Activated CD8-positive, alpha-beta T cell treated with anti-CD3 and anti-CD28 coated beads for 36 hours (primary cell): ENCODE data around the gene COL20A1. TPM values are rescaled to one million over a fixed set of nuclear protein-coding genes. Genes with fewer than 3 reads are reported as not detected.

Experiments
- ATAC-seq: fragments of 200-7000 bp; cut with Tn5 transposase; one replicate; pipeline ENCODE4 v1.10.0; 2021; ENCODE audit warnings: mild to moderate bottlenecking, moderate library complexity
- CTCF ChIA-PET: fragments of 350-600 bp; sonication (Branson Sonifier 250); formaldehyde crosslinking; loops from one replicate; lab custom pipeline; 2021; ENCODE audit warnings: antibody characterized with exemption; lab: Charles Lee
- POLR2A ChIA-PET: fragments of 350-600 bp; sonication (Branson Sonifier 250); formaldehyde crosslinking; loops from one replicate; lab custom pipeline; 2021; ENCODE audit warnings: antibody characterized with exemption; lab: Charles Lee
- DNase-seq: peaks from one replicate; pipeline ENCODE4 v3.0.0-alpha.2; 2020
- H3K27ac Mint-ChIP-seq: one replicate; pipeline ENCODE4 v1.8.0; 2021; ENCODE audit warnings: mild to moderate bottlenecking, mixed read lengths
- H3K27me3 Mint-ChIP-seq: one replicate; pipeline ENCODE4 v1.8.0; 2021; ENCODE audit warnings: mixed read lengths
- H3K36me3 Mint-ChIP-seq: one replicate; pipeline ENCODE4 v1.8.0; 2021; ENCODE audit warnings: low read depth, mixed read lengths
- H3K4me1 Mint-ChIP-seq: one replicate; pipeline ENCODE4 v1.8.0; 2021; ENCODE audit warnings: low read depth, mixed read lengths
- H3K4me3 Mint-ChIP-seq: one replicate; pipeline ENCODE4 v1.8.0; 2021; ENCODE audit warnings: mild to moderate bottlenecking, moderate library complexity, mixed read lengths
- H3K9me3 Mint-ChIP-seq: one replicate; pipeline ENCODE4 v1.8.0; 2021; ENCODE audit warnings: mixed read lengths
- intact Hi-C: fragments of 100-400 bp; cut with micrococcal nuclease; formaldehyde crosslinking; loops from one replicate; pipeline ENCODE4 v1.10.0; 2022
- total RNA-seq, 2 experiments: library from RNA; stranded (reverse); gene quantifications; one replicate each; pipeline ENCODE4 v1.2.3, GENCODE V29; 2021
- TF ChIP-seq, protein P1 (sequence below): fragments of 200-600 bp; IDR thresholded peaks from one replicate; pipeline ENCODE4 v1.8.0; 2022; ENCODE audit warnings: antibody characterized with exemption, mild to moderate bottlenecking

COL20A1 gene
- total RNA-seq, 2 experiments from 2014 or later: 0.04 TPM; not detected in 1

DNA sequence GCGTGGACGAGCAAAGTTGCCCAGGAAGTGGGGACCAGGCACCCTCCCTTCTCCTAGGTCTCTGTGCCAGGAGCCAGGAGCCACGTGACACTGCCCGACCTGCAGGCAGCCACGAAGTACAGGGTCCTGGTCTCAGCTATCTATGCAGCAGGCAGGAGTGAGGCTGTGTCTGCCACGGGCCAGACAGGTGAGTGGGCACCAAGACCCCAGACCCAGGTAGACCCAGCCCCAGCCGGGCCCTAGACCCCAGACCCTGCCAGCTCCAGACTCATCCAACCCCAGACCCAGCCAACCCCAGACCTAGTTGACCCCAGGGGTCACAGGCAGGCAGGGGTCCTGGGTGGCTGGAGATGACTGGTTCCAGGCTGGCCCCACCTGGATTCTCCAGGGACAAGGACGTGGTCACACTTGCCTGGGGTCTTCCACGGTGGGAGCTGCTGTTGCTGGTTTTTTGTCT is 21.1 kb downstream of the COL20A1 start:
- TF ChIP-seq, protein P1, sequence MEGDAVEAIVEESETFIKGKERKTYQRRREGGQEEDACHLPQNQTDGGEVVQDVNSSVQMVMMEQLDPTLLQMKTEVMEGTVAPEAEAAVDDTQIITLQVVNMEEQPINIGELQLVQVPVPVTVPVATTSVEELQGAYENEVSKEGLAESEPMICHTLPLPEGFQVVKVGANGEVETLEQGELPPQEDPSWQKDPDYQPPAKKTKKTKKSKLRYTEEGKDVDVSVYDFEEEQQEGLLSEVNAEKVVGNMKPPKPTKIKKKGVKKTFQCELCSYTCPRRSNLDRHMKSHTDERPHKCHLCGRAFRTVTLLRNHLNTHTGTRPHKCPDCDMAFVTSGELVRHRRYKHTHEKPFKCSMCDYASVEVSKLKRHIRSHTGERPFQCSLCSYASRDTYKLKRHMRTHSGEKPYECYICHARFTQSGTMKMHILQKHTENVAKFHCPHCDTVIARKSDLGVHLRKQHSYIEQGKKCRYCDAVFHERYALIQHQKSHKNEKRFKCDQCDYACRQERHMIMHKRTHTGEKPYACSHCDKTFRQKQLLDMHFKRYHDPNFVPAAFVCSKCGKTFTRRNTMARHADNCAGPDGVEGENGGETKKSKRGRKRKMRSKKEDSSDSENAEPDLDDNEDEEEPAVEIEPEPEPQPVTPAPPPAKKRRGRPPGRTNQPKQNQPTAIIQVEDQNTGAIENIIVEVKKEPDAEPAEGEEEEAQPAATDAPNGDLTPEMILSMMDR: no peak
- no peaks in the 10 kb centered on the region for H3K9me3 Mint-ChIP-seq
- no peak for ATAC-seq
- no peaks in the 10 kb centered on the region for H3K36me3 Mint-ChIP-seq
- ChIA-PET CTCF (no interaction called here), POLR2A (no interaction called here)
- H3K27ac Mint-ChIP-seq: no peak overlapping the region
- intact Hi-C loops: no loop called here
- DNase-seq: no peak
- H3K4me1 Mint-ChIP-seq: no peaks in the 10 kb centered on the region
- peaks cover 4% of the 10 kb centered on the region for H3K27me3 Mint-ChIP-seq
- no peak overlapping the region for H3K4me3 Mint-ChIP-seq

DNA sequence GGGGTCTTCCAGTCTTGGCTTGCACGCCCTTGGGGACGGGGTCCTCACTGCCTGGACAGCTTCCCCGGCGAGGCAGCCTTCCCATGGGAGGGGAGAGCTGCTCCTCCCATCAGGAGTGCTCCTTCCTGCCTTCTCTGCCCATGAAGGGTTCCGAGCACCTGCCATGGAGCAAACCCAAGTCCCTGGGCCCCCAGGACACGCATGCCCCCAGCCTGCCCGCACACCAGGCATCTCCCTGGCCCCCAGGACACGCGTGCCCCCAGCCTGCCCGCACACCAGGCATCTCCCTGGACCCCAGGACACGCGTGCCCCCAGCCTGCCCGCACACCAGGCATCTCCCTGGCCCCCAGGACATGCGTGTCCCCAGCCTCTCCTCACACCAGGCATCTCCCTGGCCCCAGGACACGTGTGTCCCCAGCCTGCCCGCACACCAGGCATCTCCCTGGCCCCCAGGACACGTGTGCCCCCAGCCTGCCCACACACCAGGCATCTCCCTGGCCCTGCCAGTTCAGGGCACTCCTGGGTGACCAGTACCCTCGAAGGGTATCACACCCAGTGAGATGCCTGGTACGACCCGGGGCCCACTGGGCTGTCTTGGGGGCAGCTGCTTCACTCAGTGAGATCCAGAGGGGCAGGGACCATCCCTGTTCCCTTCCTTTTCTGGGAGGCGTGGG is 21.7 kb downstream of the COL20A1 start:
- H3K27ac Mint-ChIP-seq: no peak overlapping the region
- no peaks in the 10 kb centered on the region for H3K4me1 Mint-ChIP-seq
- no peaks in the 10 kb centered on the region for H3K36me3 Mint-ChIP-seq
- DNase-seq (no peak), ATAC-seq (no peak)
- peaks cover 1% of the 10 kb centered on the region for H3K27me3 Mint-ChIP-seq
- CTCF ChIA-PET: no interaction called here
- TF ChIP-seq, protein P1: no peak
- no peaks in the 10 kb centered on the region for H3K9me3 Mint-ChIP-seq
- no peak overlapping the region for H3K4me3 Mint-ChIP-seq
- intact Hi-C loops: no loop called here
- POLR2A ChIA-PET: no interaction called here

DNA sequence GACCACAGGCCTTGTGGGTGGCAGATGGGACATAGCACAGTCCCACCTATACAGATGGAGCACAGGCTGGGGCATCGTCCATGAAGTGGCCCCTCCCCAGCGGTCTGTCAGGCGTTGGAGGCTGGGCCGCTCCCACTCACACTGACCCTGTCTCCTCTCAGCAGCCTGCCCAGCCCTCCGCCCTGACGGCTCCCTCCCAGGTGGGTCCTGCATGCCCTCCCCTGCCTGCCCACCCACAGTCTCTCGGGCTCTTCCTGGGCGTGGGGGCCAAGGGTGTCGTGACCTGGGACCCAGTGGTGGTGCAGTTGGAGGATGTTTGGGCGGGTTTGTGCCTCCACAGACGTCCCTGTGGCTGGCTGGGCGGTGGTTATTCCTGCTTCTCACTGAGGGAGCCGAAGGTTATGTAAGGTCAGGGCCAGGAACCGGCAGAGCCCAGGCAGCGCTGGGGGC is 22.3 kb downstream of the COL20A1 start:
- ChIA-PET CTCF (no interaction called here), POLR2A (no interaction called here)
- ATAC-seq (no peak), DNase-seq (no peak)
- H3K27ac Mint-ChIP-seq: no peak overlapping the region
- TF ChIP-seq, protein P1: no peak
- no peaks in the 10 kb centered on the region for H3K9me3 Mint-ChIP-seq
- no peaks in the 10 kb centered on the region for H3K27me3 Mint-ChIP-seq
- H3K4me3 Mint-ChIP-seq: no peak overlapping the region
- H3K4me1 Mint-ChIP-seq: no peaks in the 10 kb centered on the region
- H3K36me3 Mint-ChIP-seq: no peaks in the 10 kb centered on the region
- intact Hi-C loops: no loop called here

DNA sequence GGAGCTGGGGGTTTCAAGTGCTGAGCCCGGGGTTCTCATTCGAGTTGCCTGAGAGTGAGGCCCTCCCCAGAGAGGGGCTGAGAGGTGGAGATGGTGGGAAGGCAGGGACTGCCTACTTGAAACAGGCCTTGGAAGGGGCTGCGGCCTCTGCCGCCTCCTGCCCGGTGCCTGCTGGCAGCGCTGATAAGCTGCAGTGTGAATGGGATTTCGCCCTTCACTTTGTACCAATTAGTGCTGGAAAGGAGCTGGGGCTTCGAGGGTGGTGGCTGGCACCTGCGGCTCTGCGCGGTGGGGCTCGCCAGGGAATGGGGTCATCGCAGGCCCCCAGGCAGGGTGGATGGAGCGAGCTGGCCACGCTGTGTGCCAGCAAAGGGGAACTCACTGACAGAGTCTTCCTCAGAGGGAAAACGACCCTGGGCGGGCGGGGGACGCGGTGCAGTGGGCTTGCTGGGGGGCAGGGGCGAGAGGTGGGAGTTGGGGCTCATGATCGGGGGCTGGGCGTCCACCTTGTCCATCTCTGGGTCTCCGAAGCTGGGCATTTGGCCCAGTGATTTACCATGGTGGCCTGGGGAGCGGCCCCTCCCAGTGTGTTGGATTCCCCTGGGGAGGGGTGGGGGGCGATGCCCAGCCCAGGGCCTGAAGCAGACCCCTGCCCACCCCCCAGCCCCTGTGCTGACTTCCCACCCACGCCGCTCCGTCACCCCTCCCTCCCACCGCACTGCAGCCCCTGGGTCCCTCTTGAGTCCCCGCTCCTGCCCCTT is 22.9 kb downstream of the COL20A1 start:
- no peaks in the 10 kb centered on the region for H3K9me3 Mint-ChIP-seq
- no peak overlapping the region for H3K27ac Mint-ChIP-seq
- POLR2A ChIA-PET: no interaction called here
- H3K4me1 Mint-ChIP-seq: no peaks in the 10 kb centered on the region
- CTCF ChIA-PET: no interaction called here
- no peaks in the 10 kb centered on the region for H3K27me3 Mint-ChIP-seq
- no peak for DNase-seq
- ATAC-seq: no peak
- intact Hi-C loops: no loop called here
- H3K4me3 Mint-ChIP-seq: no peak overlapping the region
- H3K36me3 Mint-ChIP-seq: no peaks in the 10 kb centered on the region
- TF ChIP-seq, protein P1: no peak

DNA sequence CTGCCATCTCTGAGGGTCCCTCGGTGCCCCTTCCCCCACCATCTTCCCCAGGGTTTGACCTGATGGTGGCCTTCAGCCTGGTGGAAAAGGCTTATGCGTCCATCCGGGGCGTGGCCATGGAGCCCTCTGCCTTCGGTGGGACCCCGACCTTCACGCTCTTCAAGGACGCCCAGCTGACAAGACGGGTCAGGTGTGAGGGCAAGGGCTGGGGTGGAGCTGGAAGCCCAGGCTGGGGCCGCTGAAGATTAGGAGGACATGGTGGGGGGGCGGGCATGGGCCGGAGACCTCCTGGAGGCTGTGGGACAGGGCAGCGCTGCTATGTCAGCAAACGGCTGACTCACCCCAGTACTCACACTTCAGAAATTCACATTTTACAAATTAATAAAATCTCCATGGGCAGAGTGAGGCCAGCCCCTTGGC is 23.5 kb downstream of the COL20A1 start:
- ATAC-seq (no peak), DNase-seq (no peak)
- Mint-ChIP-seq H3K36me3 (no peaks in the 10 kb centered on the region), H3K4me3 (no peak overlapping the region), H3K27ac (no peak overlapping the region), H3K27me3 (no peaks in the 10 kb centered on the region), H3K4me1 (no peaks in the 10 kb centered on the region), H3K9me3 (no peaks in the 10 kb centered on the region)
- TF ChIP-seq, protein P1: no peak
- POLR2A ChIA-PET: no interaction called here
- CTCF ChIA-PET: interaction anchor here (1.4 kb wide), 1 partner anchor 66 kb away, joined by 5 read pairs; no protein-coding TSS in a partner anchor
- intact Hi-C loops: no loop called here
